Tongue (tissue), 1 donor: ENCODE results near the gene ASCL4. TPM values are rescaled to one million over a fixed set of nuclear protein-coding genes. Genes with fewer than 3 reads are reported as not detected.

ENCODE experiments used
- total RNA-seq: library from RNA; depleted of rRNA; stranded (reverse); fragments of >200 nt; gene quantifications from one replicate; pipeline ENCODE4 v1.2.3, GENCODE V29; 2014

Gene ASCL4
- total RNA-seq, 1 donor from 2014 or later = not detected

Other genes with a start within 250 kb of the ASCL4 start
- 44.4 TPM for gene PWP1, start 88.9 kb upstream of the ASCL4 start, total RNA-seq
- gene PRDM4, start 13.6 kb upstream of the ASCL4 start, total RNA-seq = 23.5 TPM